Measurements from ENCODE around the gene HYAL3.
"Not testable (repeated sequence)": the region's sequence is repeated elsewhere in the genome, so short reads cannot be mapped to it uniquely, and the experiment has no call there.

HYAL3 gene

GRCh38 chr3:50288387-50289007, 10.7 kb downstream of the HYAL3 start:
- no peak for DNase-seq

- DNase-seq = no peak
These were observed 11.9 kb downstream of the HYAL3 start for GRCh38 chr3:50287262-50287661.

- no peak for DNase-seq
These were observed 12.6 kb downstream of the HYAL3 start for GRCh38 chr3:50286322-50287227.

- DNase-seq = not testable (repeated sequence)
These were observed 15.1 kb downstream of the HYAL3 start for GRCh38 chr3:50284121-50284520.

GRCh38 chr3:50279255-50280016, 19.8 kb downstream of the HYAL3 start:
- no peak for DNase-seq

- no peak for DNase-seq
These were observed 20.4 kb downstream of the HYAL3 start, which contains the start of gene LSMEM2 for GRCh38 chr3:50278880-50279224. Gene LSMEM2, plus strand, starts transcription at chr3:50279087. Its CDS starts 27 bp downstream, at chr3:50279114.

- no peak for DNase-seq
These were observed 20.9 kb downstream of the HYAL3 start for GRCh38 chr3:50278123-50278879.

- DNase-seq = no peak
These were observed 22.5 kb downstream of the HYAL3 start for GRCh38 chr3:50276762-50277101.

- no peak for DNase-seq
These were observed 23.0 kb downstream of the HYAL3 start for GRCh38 chr3:50275996-50276761.

- DNase-seq = no peak
These were observed 23.8 kb downstream of the HYAL3 start for GRCh38 chr3:50275141-50275995.

- DNase-seq = peak; percentile 41 to 57 (median 48)
These were observed 24.7 kb downstream of the HYAL3 start for GRCh38 chr3:50274371-50275104.

- no peak for DNase-seq
These were observed 25.5 kb downstream of the HYAL3 start for GRCh38 chr3:50273689-50274065.

- peak; percentile 71 to 93 (median 82) for DNase-seq
These were observed 26.1 kb downstream of the HYAL3 start for GRCh38 chr3:50272911-50273688.

- not testable (repeated sequence) for DNase-seq
These were observed 26.7 kb downstream of the HYAL3 start for GRCh38 chr3:50272538-50272910.

- DNase-seq = no peak
These were observed 27.8 kb downstream of the HYAL3 start for GRCh38 chr3:50271314-50271936.

GRCh38 chr3:50270422-50271224, 28.6 kb downstream of the HYAL3 start:
- DNase-seq = no peak

- no peak for DNase-seq
These were observed 29.2 kb downstream of the HYAL3 start for GRCh38 chr3:50269977-50270413.

- DNase-seq = no peak
These were observed 29.7 kb downstream of the HYAL3 start for GRCh38 chr3:50269460-50269859.

Data from activated CD4-positive, CD25-positive, alpha-beta regulatory T cell (primary cell).